HFFc6 (cell line): ENCODE data around the gene CDK13. TPM values are rescaled to one million over a fixed set of nuclear protein-coding genes. Genes with fewer than 3 reads are reported as not detected.
"Not testable (repeated sequence)": the region's sequence is repeated elsewhere in the genome, so short reads cannot be mapped to it uniquely, and the experiment has no call there.

Experiments
- DNase-seq: peaks from one replicate; pipeline ENCODE4 v3.0.0-alpha.2; 2018
- H3K27ac Mint-ChIP-seq: 2 replicates; pipeline ENCODE4 v1.8.0; 2020; ENCODE audit warnings: mild to moderate bottlenecking, mixed read lengths
- H3K27me3 Mint-ChIP-seq: 2 replicates; pipeline ENCODE4 v1.8.0; 2021; ENCODE audit warnings: mild to moderate bottlenecking, moderate library complexity, mixed read lengths; ENCODE audit not compliant: insufficient read depth
- H3K36me3 Mint-ChIP-seq: 2 replicates; pipeline ENCODE4 v1.8.0; 2021; ENCODE audit warnings: low read depth, mixed read lengths
- H3K4me1 Mint-ChIP-seq: 2 replicates; pipeline ENCODE4 v1.8.0; 2020; ENCODE audit warnings: low read depth, mixed read lengths
- H3K4me3 Mint-ChIP-seq: 2 replicates; pipeline ENCODE4 v1.8.0; 2020; ENCODE audit warnings: mild to moderate bottlenecking, moderate library complexity, mixed read lengths
- H3K9me3 Mint-ChIP-seq: 2 replicates; pipeline ENCODE4 v1.8.0; 2020; ENCODE audit warnings: mild to moderate bottlenecking, mixed read lengths
- CTCF ChIP-seq: fragments of 200-600 bp; sonication (generic); IDR thresholded peaks from 2 replicates; pipeline ENCODE4 v1.5.0; 2021; ENCODE audit warnings: antibody characterized with exemption, mild to moderate bottlenecking
- total RNA-seq, 6 experiments: library from RNA; stranded (reverse); fragmentation: NEBNext Ultra II Directional; extraction: Animal tissue kit (Norgen Biotek cat#: 25700); gene quantifications; 2 replicates in 1 of 6; 3 replicates in 5 of 6; pipeline ENCODE4 v1.2.3, GENCODE V29; 2021

CDK13 gene
- total RNA-seq, 6 experiments from 2014 or later, result 28.8 to 31.7 (median 30.2) TPM

DNA sequence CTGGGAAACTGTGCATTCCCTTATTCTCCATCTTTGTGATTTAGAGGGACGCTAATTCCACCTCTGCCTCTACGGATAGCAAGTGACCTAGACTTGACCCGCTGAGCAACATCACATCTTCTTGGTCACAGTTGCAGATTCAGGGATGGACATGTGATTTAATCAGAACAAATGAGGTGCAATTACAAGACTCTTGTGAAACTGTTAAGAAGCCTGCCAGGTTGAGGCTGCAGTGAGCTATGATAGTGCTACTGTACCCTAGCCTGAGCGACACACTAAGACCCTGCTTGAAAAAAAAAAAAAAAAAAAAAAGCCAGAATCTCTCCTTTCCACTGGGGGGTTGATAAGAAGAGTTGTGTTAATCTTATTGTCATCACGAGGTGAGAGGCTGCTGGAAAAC is 170.0 kb downstream of the CDK13 start:
- Mint-ChIP-seq H3K27ac (0 out of 2 replicates have a peak overlapping the region, but pooled peaks have one; percentile 11), H3K4me3 (no peak overlapping the region), H3K4me1 (peaks cover 5% of the 10 kb centered on the region; the same call in 1 of the 2 replicates), H3K9me3 (no peaks in the 10 kb centered on the region), H3K36me3 (peaks cover 13% of the 10 kb centered on the region; the same call in 1 of the 2 replicates), H3K27me3 (no peaks in the 10 kb centered on the region)
- no peak for DNase-seq
- no peak for TF ChIP-seq CTCF

- H3K4me3 Mint-ChIP-seq, H3K4me1 Mint-ChIP-seq, H3K27ac Mint-ChIP-seq, DNase-seq, H3K27me3 Mint-ChIP-seq, H3K9me3 Mint-ChIP-seq, H3K36me3 Mint-ChIP-seq: not testable (repeated sequence)
Observed at GRCh38 chr7:40122100-40122939, 172.3 kb downstream of the CDK13 start.

- no peak for TF ChIP-seq CTCF
- no peak for DNase-seq
- Mint-ChIP-seq H3K36me3 (peaks cover 5% of the 10 kb centered on the region; the same call in 1 of the 2 replicates), H3K4me1 (no peaks in the 10 kb centered on the region), H3K27me3 (no peaks in the 10 kb centered on the region), H3K27ac (no peak overlapping the region), H3K4me3 (no peak overlapping the region), H3K9me3 (no peaks in the 10 kb centered on the region)
Observed at GRCh38 chr7:40122940-40123254, 172.8 kb downstream of the CDK13 start.

- peaks cover 16% of the 10 kb centered on the region for H3K4me1 Mint-ChIP-seq
- peak overlapping the region; percentile 98 for H3K4me3 Mint-ChIP-seq
- H3K36me3 Mint-ChIP-seq, result peaks cover 9% of the 10 kb centered on the region
- DNase-seq, result peak; percentile 8
- H3K9me3 Mint-ChIP-seq, result no peaks in the 10 kb centered on the region
- no peak for TF ChIP-seq CTCF
- peak overlapping the region; percentile 98 for H3K27ac Mint-ChIP-seq
- no peaks in the 10 kb centered on the region for H3K27me3 Mint-ChIP-seq
Observed at GRCh38 chr7:40133561-40134427, 183.7 kb downstream of the CDK13 start.

- Mint-ChIP-seq H3K4me3 (peak within 1 kb of the TSS; percentile 98), H3K4me1 (peaks cover 16% of the 10 kb centered on the region), H3K27me3 (no peaks in the 10 kb centered on the region), H3K27ac (peak within 1 kb of the TSS; percentile 98), H3K36me3 (peaks cover 9% of the 10 kb centered on the region), H3K9me3 (no peaks in the 10 kb centered on the region)
- peak; percentile 100 for TF ChIP-seq CTCF
- DNase-seq, result peak; percentile 70
Observed at GRCh38 chr7:40134428-40135316, 184.6 kb downstream of the CDK13 start, which contains the start of the genes MPLKIP and SUGCT. MPLKIP (minus strand) TSS chr7:40134622; CDS start chr7:40134567, 55 bp downstream. SUGCT (plus strand) TSS chr7:40135005.
